GM04503 (cell line): ENCODE data around the gene TNRC6B.
A peak's percentile ranks its signal among the peaks of the same experiment; 100 is the strongest.

Source experiments
- DNase-seq: peaks from one replicate; pipeline ENCODE4 v3.0.0-alpha.2; 2012; ENCODE audit warnings: low read depth

The TNRC6B gene

DNA sequence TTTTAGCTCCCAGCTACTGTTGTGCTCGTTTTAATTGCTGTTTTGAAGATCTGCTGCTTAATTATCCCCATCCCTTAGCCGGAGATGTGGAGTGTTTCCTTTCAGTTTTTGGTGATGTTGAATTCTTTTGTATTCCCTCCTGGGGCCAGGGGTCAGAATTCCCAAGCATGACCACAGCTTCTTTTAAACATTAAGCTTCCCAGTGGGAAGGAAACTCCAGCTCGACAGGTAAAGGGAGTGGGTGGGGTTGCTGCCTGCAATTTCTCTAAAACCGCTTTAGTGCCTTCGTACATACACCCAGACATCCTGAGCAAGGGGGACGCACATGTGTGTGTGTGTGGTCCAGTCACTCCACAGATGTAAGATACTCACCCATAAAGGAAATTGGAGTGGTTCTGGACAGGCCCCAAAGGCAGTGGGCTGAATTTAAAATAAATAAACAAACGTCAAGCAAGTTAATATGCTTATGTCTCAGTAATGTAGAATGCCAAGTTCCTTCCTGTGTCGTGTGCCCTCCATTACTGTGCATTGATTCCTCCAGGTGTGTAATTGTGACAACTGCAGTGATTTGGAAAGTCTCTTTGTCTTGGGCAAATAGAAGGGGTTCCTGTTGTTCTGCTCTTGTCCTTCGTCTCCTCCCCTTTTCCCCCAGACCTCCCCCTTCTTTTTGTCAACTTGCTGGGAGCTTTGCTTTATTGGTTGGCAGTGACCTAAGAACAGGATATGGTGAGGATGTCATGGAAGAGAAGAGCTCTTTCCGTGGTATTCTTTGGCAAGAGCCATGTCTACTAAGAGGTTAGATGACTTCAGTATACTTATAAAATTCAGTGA, 149.4 kb downstream of the TNRC6B start:
- peak; percentile 6 for DNase-seq

DNA sequence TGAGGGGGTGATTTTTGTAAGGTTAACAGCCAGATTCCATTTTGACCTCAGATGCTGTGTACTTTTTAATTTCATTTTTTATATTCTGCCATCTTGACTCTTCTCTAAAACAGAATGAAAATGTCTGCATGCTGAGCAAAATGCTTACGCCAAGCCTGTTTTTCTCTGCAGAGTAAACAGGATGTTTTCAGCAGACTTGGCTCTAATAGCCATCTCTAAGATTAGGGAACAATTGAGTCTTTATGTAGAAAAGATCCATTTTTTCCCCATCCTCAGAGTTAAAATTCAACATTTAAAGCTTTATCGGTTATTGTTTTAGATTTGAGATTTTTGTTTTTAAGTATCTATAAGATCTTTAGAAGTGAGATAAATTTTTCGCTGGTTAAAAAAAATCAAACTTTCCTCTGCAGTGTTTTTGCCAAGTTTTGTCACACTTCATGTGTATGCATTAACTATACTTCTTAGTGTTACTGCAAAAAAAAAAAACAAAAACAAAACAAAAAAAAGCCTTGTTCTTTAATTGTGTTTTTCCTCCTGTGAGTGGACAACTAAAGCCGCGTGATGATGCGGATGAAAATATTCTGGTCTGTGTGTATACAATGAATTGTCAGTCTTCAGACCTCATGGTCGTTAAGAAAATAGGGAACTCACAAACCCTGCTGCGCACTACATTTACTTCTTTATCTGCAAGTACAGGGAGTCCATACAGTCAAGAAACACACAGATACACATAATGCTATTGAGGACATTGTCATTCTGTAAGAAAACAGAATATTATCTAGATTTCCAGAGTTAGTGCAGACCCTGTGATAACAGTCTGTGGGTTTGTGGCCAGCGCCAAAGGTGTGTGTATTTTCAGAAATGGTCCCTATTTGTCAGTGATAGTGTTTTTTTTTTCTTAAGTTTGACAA, 151.1 kb downstream of the TNRC6B start:
- no peak for DNase-seq

- no peak for DNase-seq
These were observed 151.7 kb downstream of the TNRC6B start for GRCh38 chr22:40329466-40329865.

- DNase-seq = no peak
These were observed 152.4 kb downstream of the TNRC6B start for GRCh38 chr22:40330086-40330485.

DNA sequence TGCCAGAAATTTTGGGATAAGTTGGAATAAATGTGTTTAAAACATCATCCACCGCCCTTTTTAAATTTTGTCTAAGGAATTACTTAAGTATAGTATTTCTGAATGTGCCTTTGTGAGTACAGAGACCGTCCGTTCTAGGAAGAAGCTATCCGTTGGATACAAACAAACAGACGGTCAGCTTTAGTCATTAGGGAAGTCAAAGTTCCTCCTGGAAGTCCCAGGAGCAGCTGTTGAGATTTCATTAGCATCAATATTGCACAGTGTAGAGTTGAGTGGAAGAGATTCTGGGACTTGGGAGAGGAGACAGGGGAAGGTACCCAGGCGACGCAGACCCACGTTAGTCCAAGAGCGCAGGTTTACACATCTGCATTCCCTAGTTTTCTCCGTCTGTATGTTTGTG, 152.9 kb downstream of the TNRC6B start:
- DNase-seq = no peak

DNA sequence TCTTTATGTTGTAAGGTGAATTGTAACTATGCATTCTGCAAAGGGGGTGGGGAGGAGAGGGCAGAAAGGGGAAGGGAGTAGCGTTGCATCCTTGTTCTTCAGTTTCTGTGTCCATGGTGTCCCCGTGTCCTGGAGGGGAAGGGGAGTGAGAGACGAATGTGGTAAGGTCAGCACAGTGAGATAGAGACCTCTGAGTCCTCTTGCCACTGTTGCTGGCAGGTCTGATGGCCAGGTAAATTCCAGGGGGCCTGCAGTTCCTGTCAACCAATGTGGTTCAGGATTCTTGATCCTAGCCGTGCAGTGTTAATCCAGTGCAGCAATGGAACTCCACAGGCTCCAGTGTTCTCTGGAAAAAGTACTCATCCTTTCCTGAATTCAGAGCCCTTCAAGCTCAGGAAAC, 154.0 kb downstream of the TNRC6B start:
- DNase-seq = no peak

DNA sequence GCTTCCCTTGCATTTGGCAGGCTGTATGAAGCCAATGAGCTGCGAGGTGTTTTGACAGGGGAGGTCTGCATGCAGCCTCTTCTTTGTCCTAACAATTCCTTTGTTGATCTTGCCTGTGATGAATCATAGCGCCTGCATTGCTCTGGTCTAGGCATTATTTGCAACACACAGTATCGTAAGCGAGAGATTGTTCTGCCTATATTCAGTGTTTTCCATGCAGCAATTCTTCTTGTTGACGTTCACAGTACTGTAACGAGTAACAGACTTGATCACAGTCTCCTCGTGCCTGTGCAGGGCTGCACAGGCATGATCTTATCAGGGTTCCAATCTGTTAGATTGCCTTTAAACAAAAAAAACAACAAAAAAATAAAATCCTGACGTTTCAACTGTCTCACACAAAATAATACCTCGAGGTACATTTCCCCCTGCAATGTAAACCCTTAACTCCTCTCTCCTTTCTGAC, 154.6 kb downstream of the TNRC6B start:
- no peak for DNase-seq

- DNase-seq = no peak
These were observed 156.3 kb downstream of the TNRC6B start for GRCh38 chr22:40334060-40334459.

GRCh38 chr22:40334899-40335298, 157.2 kb downstream of the TNRC6B start:
- DNase-seq = no peak

DNA sequence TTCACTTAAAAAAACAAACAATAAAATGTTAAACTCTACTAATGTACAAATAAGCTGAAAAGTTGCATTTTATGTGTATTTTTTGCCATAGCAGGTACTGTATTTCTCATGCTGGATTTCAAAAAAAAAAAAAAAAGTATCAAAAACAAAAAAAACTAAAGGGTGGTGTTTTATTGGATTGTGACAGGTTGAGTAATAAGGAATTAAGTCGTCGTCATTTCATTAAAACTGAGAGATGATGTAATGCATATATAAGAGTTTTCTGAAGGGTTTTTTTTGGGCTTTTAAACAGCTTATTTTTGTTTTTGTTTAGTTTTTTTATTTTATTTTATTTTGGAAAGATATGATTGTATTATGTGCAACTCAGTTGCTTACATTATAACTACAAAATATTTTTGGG, 157.6 kb downstream of the TNRC6B start:
- DNase-seq = no peak

DNA sequence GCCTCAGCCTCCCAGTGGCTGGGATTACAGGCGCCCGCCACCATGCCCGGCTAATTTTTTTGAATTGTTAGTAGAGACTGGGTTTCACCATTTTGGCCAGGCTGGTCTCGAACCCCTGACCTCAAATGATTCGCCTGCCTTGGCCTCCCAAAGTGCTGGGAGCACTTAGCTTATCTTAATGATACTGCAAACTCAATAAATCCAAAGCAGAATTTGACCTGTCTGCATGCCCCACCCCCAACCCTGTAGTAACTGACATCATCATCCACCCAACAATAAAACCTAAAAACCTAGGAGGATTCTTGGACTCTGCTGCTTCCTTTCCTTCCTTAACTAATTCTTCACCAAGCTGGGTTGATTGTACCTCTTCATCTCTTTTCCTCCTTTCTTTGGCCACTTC, 162.3 kb downstream of the TNRC6B start:
- DNase-seq = no peak

- no peak for DNase-seq
These were observed 163.9 kb downstream of the TNRC6B start for GRCh38 chr22:40341604-40342003.

DNA sequence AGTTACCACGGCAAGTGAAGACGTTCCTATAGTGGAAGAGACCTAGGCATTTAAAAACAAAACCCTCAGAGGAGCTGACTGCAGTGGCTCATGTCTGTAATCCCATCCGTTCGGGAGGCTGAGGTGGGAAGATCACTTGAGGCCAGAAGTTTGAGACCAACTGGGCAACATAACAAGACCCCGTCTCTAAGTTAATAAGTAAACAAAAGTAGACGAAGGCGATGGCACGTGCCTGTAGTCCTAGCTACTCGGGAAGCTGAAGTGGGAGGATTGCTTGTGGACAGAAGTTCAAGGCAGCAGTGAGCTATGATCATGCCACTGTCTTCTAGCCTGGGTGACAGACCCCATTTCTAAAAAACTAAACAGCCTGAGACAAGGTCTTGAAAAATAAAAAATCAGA, 164.8 kb downstream of the TNRC6B start:
- DNase-seq = no peak

DNA sequence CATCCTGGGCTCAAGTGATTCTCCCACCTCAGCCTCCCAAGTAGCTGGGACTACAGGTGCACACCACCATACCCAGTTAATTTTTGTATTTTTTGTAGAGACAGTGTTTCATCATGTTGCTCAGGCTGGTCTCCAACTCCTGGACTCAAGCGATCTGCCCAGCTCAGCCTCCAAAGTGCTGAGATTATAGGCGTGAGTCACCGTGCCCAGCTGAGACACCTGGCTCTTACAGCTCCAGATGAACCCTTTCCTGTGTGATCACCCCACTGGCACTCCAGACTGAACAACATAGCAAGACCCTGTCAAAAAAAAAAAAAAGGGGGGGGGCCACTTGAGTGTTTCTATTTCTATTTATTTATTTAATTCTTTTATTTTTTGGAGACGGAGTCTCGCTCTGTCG, 167.5 kb downstream of the TNRC6B start:
- DNase-seq = no peak

DNA sequence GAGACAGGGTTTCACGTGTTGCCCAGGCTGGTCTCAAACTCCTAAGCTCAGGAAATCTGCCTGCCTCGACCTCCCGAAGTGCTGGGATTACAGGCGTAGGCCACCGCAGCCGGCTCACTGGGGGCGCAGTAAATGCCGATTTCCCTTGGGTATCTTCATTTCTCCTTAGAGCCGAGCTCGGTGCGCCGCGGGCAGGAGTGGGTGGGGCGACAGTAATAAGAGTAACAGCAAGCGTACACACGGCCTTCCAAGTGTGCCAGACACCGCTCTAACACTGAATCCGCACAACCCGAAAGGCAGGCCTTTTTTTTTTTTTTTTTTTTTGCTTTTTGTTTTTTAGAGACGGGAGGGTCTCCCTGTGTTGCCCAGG, 168.1 kb downstream of the TNRC6B start:
- DNase-seq = no peak

DNA sequence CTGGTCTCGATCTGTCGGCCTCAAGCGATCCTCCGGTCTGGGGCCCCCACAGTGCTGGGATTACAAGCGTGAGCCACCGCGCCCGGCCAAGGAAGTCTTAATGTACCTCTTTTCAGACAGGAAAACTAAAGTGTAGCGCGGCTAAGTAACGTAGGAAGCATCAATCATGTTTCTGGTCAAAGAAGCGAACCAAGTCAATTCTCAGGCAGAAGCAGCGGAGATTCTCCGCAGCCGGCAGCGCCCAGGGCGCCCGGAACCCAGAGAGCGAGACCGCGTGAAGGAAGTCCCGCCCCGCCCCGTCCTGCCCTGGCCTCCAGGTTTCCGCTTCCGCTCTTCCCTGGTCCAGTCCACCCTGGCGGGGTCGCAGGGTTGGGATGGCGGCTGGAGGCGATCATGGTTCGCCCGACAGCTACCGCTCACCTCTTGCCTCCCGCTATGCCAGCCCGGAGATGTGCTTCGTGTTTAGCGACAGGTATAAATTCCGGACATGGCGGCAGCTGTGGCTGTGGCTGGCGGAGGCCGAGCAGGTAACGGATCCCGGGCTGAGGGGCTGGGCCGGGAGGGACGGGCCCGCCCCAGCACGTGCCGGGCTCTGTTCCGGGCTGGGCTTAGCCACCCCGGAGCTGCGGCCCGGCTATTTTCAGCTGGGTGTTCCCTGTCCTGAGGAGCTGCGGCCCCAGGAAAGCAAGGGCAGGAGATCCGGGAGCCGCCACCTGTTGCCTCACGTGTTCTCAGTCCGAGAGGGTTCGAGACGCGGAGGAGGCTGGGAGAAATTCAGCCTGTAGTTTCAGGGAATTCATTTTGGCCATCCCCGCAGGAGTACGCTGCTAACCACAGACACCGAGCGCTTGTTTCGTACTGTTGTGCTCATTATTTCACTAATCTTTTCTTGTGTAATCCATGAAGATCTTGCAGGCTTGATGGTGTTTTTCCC, 168.7 kb downstream of the TNRC6B start, which contains the start of gene ADSL:
ADSL (plus strand) TSS at position 316 of the 934 bp plus-strand sequence; CDS start at position 375, 59 bp downstream.
- DNase-seq = peak; percentile 40

- DNase-seq = no peak
These were observed 169.6 kb downstream of the TNRC6B start for GRCh38 chr22:40347300-40347699.

- DNase-seq = no peak
These were observed 170.4 kb downstream of the TNRC6B start for GRCh38 chr22:40348025-40348658.

DNA sequence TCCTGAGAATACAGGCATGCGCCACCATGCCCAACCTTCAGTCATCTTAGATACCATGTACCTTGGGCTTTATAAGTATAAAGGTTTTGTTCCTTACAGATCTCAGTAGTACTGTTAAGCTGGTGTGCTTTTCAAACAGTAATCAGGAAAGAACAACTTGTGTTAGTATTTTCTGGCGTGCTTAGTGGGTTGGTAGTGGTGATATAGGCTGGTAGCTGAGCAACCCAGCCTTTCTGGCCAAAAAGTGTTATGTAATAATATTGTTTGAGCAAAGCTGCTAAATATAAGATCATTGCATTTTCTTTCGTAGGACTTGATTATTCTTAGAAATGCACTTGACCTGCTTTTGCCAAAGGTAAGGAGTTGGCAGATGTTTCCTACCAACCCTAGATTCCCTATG, 175.0 kb downstream of the TNRC6B start:
- no peak for DNase-seq

- no peak for DNase-seq
These were observed 183.4 kb downstream of the TNRC6B start for GRCh38 chr22:40361100-40361499.

GRCh38 chr22:40363059-40363458, 185.3 kb downstream of the TNRC6B start:
- DNase-seq = peak; percentile 59
